ENCODE measurements around the gene CNDP1. TPM values are rescaled to one million over a fixed set of nuclear protein-coding genes. Genes with fewer than 3 reads are reported as not detected.
A peak's percentile ranks its signal among the peaks of the same experiment; 100 is the strongest.

CNDP1 gene
- polyA plus RNA-seq, 1 donor from 2014 or later, result 2.1 TPM

DNA sequence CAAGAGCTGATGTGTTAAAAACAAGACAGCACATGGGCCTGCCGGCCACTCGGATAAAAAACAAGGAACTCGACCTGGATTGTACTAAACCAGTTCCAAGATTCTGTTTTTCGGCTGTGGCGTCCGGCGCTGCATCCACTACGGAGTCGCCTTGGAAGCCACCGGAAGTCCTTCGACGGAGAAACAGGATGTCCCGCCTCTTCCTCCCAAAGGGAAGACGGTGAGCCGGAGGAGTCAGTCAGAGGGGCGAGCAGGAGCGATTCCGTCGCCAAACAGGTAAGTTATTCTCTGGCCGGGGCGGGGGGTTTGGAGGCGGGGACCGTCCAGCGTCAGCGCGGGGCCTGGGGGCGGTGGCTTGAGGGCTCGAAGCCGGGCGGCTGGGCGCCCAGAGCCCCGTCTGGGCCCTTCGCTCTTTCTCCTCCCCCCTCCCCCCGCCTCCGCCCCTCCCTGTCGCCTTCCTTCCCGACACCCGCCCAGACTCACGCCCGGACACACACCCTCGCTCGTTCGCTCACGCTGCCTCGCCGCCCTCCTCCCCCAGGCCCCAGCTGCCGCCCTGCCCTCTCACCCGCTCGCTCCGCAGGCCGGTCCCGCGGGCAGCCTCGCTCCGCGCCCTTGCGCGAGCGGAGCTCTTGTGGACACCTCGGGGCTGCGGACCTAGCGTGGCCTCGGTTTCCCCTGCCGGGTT is 63.5 kb downstream of the CNDP1 start, which contains the start of gene ZNF407:
Gene ZNF407, plus strand, starts transcription at position 209 of the 688 bp plus-strand sequence. CDS start 33,150 bp downstream, outside the sequence.
- Histone ChIP-seq H3K79me2 (replicated peaks; ENCODE audit: insufficient read depth, low read length) (peaks cover 29% of the 10 kb centered on the region), H4K20me1 (ENCODE audit: insufficient read depth) (no peaks in the 10 kb centered on the region), H3F3A (ENCODE audit: insufficient read depth, low read length, poor library complexity, severe bottlenecking) (no peaks in the 10 kb centered on the region), H3K27ac (ENCODE audit: low read length) (peak within 1 kb of the TSS; percentile 98), H3K36me3 (ENCODE audit: insufficient read depth, low read length) (no peaks in the 10 kb centered on the region), H3K4me3 (ENCODE audit: low read length) (peak within 1 kb of the TSS; percentile 96), H3K9me3 (ENCODE audit: low read length) (no peaks in the 10 kb centered on the region), H3K9ac (ENCODE audit: low read length) (peak within 1 kb of the TSS; percentile 94), H3K9me2 (ENCODE audit: insufficient read depth, low read length) (no peaks in the 10 kb centered on the region), H2AFZ (ENCODE audit: low read depth, low read length) (peak within 1 kb of the TSS; percentile 90), H3K4me2 (ENCODE audit: low read length) (peak within 1 kb of the TSS; percentile 74), H3K27me3 (ENCODE audit: insufficient read depth, low read depth, low read length) (no peaks in the 10 kb centered on the region)
- peak; percentile 93 for TF ChIP-seq POLR2AphosphoS5 (IDR thresholded peaks at IDR 0.05)
- peak; percentile 50 for TF ChIP-seq TAF1 (IDR thresholded peaks at IDR 0.05; ENCODE audit: low read depth)
- TF ChIP-seq EZH2 (IDR thresholded peaks at IDR 0.05; ENCODE audit: borderline replicate concordance, insufficient read depth, low read length, poor library complexity, severe bottlenecking), result no peak
- TF ChIP-seq, protein P1, sequence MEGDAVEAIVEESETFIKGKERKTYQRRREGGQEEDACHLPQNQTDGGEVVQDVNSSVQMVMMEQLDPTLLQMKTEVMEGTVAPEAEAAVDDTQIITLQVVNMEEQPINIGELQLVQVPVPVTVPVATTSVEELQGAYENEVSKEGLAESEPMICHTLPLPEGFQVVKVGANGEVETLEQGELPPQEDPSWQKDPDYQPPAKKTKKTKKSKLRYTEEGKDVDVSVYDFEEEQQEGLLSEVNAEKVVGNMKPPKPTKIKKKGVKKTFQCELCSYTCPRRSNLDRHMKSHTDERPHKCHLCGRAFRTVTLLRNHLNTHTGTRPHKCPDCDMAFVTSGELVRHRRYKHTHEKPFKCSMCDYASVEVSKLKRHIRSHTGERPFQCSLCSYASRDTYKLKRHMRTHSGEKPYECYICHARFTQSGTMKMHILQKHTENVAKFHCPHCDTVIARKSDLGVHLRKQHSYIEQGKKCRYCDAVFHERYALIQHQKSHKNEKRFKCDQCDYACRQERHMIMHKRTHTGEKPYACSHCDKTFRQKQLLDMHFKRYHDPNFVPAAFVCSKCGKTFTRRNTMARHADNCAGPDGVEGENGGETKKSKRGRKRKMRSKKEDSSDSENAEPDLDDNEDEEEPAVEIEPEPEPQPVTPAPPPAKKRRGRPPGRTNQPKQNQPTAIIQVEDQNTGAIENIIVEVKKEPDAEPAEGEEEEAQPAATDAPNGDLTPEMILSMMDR (IDR thresholded peaks at IDR 0.05; ENCODE audit: poor library complexity, severe bottlenecking), result no peak
- TF ChIP-seq MXI1 (conservative IDR thresholded peaks at IDR 0.05; ENCODE audit: poor library complexity, severe bottlenecking), result peak; percentile 9

DNA sequence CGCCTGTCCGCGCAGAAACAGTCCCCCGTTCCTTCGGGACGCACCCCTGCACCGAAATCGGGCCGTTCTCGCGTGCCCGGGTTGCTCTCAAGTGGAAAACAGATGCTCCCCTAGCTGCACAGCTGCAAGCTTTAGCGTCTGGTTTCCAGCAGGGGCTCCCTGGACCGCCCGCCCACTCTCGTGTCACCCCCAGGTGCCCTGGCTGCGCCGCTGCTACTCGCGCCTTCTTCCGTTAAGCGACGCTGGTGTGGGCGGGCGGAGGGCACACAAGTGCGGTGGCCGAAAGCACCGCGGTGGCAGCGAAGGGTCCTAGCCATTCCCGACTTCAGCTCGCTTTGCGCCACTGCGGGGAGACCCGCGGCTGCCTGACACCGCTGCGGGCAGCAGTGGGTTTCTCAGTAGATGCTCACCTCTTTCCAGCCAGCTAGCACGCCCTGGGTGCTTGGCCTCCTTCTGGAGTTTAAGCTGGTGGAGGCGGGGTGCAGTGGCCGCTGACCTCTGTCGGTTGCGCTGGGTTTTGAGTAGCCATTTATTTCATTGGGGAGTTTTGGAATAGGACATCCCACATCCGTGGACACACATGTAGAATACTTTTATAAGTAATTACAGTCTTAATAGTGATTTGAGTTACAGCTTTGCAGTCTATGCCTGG is 64.2 kb downstream of the CNDP1 start:
- Histone ChIP-seq H3K79me2 (replicated peaks; ENCODE audit: insufficient read depth, low read length) (peaks cover 29% of the 10 kb centered on the region), H3K4me2 (ENCODE audit: low read length) (peak overlapping the region; percentile 53), H3K27me3 (ENCODE audit: insufficient read depth, low read depth, low read length) (no peaks in the 10 kb centered on the region), H3K9me3 (ENCODE audit: low read length) (no peaks in the 10 kb centered on the region), H3K27ac (ENCODE audit: low read length) (peak overlapping the region; percentile 98), H3K9me2 (ENCODE audit: insufficient read depth, low read length) (no peaks in the 10 kb centered on the region), H3K4me3 (ENCODE audit: low read length) (peak overlapping the region; percentile 96), H2AFZ (ENCODE audit: low read depth, low read length) (peak overlapping the region; percentile 90), H3F3A (ENCODE audit: insufficient read depth, low read length, poor library complexity, severe bottlenecking) (no peaks in the 10 kb centered on the region), H3K9ac (ENCODE audit: low read length) (peak overlapping the region; percentile 94), H3K36me3 (ENCODE audit: insufficient read depth, low read length) (no peaks in the 10 kb centered on the region), H4K20me1 (ENCODE audit: insufficient read depth) (no peaks in the 10 kb centered on the region)
- TF ChIP-seq, protein P2, sequence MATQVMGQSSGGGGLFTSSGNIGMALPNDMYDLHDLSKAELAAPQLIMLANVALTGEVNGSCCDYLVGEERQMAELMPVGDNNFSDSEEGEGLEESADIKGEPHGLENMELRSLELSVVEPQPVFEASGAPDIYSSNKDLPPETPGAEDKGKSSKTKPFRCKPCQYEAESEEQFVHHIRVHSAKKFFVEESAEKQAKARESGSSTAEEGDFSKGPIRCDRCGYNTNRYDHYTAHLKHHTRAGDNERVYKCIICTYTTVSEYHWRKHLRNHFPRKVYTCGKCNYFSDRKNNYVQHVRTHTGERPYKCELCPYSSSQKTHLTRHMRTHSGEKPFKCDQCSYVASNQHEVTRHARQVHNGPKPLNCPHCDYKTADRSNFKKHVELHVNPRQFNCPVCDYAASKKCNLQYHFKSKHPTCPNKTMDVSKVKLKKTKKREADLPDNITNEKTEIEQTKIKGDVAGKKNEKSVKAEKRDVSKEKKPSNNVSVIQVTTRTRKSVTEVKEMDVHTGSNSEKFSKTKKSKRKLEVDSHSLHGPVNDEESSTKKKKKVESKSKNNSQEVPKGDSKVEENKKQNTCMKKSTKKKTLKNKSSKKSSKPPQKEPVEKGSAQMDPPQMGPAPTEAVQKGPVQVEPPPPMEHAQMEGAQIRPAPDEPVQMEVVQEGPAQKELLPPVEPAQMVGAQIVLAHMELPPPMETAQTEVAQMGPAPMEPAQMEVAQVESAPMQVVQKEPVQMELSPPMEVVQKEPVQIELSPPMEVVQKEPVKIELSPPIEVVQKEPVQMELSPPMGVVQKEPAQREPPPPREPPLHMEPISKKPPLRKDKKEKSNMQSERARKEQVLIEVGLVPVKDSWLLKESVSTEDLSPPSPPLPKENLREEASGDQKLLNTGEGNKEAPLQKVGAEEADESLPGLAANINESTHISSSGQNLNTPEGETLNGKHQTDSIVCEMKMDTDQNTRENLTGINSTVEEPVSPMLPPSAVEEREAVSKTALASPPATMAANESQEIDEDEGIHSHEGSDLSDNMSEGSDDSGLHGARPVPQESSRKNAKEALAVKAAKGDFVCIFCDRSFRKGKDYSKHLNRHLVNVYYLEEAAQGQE (IDR thresholded peaks at IDR 0.05; ENCODE audit: borderline replicate concordance), result peak; percentile 66
- TF ChIP-seq TAF1 (IDR thresholded peaks at IDR 0.05; ENCODE audit: low read depth) (peak; percentile 52), POLR2AphosphoS5 (IDR thresholded peaks at IDR 0.05) (no peak), EZH2 (IDR thresholded peaks at IDR 0.05; ENCODE audit: borderline replicate concordance, insufficient read depth, low read length, poor library complexity, severe bottlenecking) (no peak), EP300 (conservative IDR thresholded peaks at IDR 0.05; ENCODE audit: poor library complexity, severe bottlenecking) (peak; percentile 22), RAD21 (conservative IDR thresholded peaks at IDR 0.05) (peak; percentile 63), SMC3 (conservative IDR thresholded peaks at IDR 0.05; ENCODE audit: poor library complexity) (peak; percentile 61), MXI1 (conservative IDR thresholded peaks at IDR 0.05; ENCODE audit: poor library complexity, severe bottlenecking) (peak; percentile 59)
- TF ChIP-seq, protein P1 (IDR thresholded peaks at IDR 0.05; ENCODE audit: poor library complexity, severe bottlenecking), result peak; percentile 71
